ENCODE measurements around the gene ITPR1.

The ITPR1 gene

DNA sequence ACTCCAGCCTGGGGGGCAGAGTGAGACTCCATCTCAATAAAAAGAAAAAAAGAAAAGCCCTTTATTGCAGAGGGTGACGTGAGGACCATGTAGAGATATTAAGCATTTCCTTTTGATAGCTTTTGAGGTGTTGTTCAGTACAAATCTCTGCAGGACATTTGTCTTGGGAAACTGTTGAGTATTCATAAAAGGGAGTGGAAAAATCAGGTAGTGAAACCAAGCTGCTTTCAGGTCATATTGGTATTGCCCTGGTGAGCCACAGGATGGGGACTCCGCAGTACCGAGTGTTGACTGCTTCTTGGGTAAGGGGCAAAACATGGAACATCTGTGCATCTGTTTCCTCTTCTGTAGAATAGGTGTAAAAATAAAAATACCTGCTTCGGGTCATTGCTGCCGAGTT is 9.9 kb downstream of the ITPR1 start:
- H3K4me1 ChIP-seq (ENCODE audit: control extremely low read depth in 1 of 4, control insufficient read depth in 4 of 4, insufficient read depth in 4 of 4, low read length in 3 of 4) = peaks cover 33 to 60% (median 50%) of the 10 kb centered on the region in 4 experiments
- no peaks in the 10 kb centered on the region for H3K27me3 ChIP-seq (replicated peaks in 2 of 5; ENCODE audit: control insufficient read depth in 4 of 5, insufficient read depth in 5 of 5, low read length in 4 of 5)
- no peaks in the 10 kb centered on the region for H3K9me3 ChIP-seq (ENCODE audit: control extremely low read depth in 1 of 5, control insufficient read depth in 4 of 5, insufficient read depth in 2 of 5, low read depth in 1 of 5, low read length in 4 of 5)
- POLR2A ChIA-PET = interaction anchor here (1.0 to 4.8 kb wide), 2 partner anchors 9 to 82 kb away, joined by 4 to 41 read pairs; partner anchors contain the start of gene ITPR1
- peak overlapping the region; percentile 18 to 82 for H3K27ac ChIP-seq (ENCODE audit: insufficient read depth in 1 of 2, low read depth in 1 of 2, low read length in 2 of 2, poor library complexity in 1 of 2, severe bottlenecking in 2 of 2)
- CTCF ChIA-PET = interaction anchor here (1.5 to 10.3 kb wide), 3 partner anchors 10 to 152 kb away, joined by 5 to 80 read pairs (median 6); no protein-coding TSS in a partner anchor
- peaks cover 11 to 34% (median 27%) of the 10 kb centered on the region in 4 experiments for H3K36me3 ChIP-seq (ENCODE audit: control insufficient read depth in 4 of 4, insufficient read depth in 4 of 4, low read length in 3 of 4)
- H3K4me3 ChIP-seq (ENCODE audit: control insufficient read depth in 1 of 7, extremely low read depth in 1 of 7, insufficient read depth in 4 of 7, low read depth in 2 of 7, low read length in 6 of 7) = peak overlapping the region in 2 of 7 experiments; percentile 16 to 68
- peak in 2 of 3 donors; percentile 73 to 80 for DNase-seq
- WGBS (ENCODE audit: insufficient coverage) = 20% methylated on average over 5 of the region's 5 CpGs

DNA sequence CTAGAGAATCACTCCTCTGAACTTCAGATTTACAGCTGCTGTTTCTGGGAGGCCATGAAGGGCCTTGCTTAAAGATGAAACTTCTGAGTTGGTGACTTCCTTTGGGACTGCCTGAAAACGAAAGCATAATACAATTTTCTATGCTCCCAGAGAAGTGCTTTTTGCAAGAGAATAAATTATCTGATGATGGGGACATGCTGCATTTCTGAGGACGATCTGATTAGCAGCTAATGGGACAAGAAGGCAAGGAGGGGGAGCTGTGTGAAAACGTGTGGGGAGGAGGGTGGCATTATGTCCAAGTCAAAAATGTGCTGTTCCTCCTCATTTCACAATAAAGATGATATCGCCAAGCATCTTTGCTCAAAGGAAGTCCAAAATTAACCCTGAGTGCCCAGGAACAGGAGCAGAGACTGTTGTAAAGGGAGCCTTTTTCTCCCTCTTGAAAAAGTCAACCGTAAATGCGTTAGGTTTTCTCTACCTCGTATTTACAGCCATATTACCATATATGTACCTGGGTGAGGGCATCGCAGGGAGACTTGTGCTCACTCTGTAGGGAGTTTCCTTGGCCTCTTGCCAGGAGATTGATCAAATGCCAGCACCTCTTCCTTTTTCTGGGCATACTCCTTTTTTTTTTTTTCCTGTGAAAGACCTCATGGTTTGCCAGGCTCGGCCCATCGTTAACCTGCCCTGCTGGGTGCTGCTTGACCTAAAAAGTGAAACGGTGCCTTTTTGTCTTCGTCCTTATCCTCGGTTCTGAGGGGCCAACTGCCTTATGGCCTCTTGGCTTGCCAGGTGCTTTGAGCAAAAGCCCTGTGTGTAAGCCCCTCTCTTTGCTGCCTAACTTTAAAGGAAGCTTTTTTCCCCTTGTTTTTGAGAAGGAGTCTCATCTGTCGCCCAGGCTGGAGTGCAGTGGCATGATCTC is 11.5 kb downstream of the ITPR1 start:
- peak; percentile 67 to 74 (median 73) for DNase-seq
- ChIA-PET POLR2A (interaction anchor here (4.8 kb wide), 1 partner anchor 10 kb away, joined by 41 read pairs; the partner anchor contains the start of gene ITPR1), CTCF (interaction anchor here (0.6 to 10.3 kb wide), 16 partner anchors 8 to 154 kb away, joined by 3 to 80 read pairs (median 4); partner anchors contain the start of gene ITPR1)
- H3K27me3 ChIP-seq (replicated peaks in 2 of 5; ENCODE audit: control insufficient read depth in 4 of 5, insufficient read depth in 5 of 5, low read length in 4 of 5) = no peaks in the 10 kb centered on the region
- H3K9me3 ChIP-seq (ENCODE audit: control extremely low read depth in 1 of 5, control insufficient read depth in 4 of 5, insufficient read depth in 2 of 5, low read depth in 1 of 5, low read length in 4 of 5) = no peaks in the 10 kb centered on the region
- peak overlapping the region in 6 of 7 experiments; percentile 48 to 68 (median 53) for H3K4me3 ChIP-seq (ENCODE audit: control insufficient read depth in 1 of 7, extremely low read depth in 1 of 7, insufficient read depth in 4 of 7, low read depth in 2 of 7, low read length in 6 of 7)
- peaks cover 39 to 69% (median 57%) of the 10 kb centered on the region in 4 experiments for H3K4me1 ChIP-seq (ENCODE audit: control extremely low read depth in 1 of 4, control insufficient read depth in 4 of 4, insufficient read depth in 4 of 4, low read length in 3 of 4)
- 3% methylated on average over 10 of the region's 14 CpGs for WGBS (ENCODE audit: insufficient coverage)
- peak overlapping the region; percentile 18 to 82 for H3K27ac ChIP-seq (ENCODE audit: insufficient read depth in 1 of 2, low read depth in 1 of 2, low read length in 2 of 2, poor library complexity in 1 of 2, severe bottlenecking in 2 of 2)
- peaks cover 8 to 27% (median 19%) of the 10 kb centered on the region in 4 experiments for H3K36me3 ChIP-seq (ENCODE audit: control insufficient read depth in 4 of 4, insufficient read depth in 4 of 4, low read length in 3 of 4)

DNA sequence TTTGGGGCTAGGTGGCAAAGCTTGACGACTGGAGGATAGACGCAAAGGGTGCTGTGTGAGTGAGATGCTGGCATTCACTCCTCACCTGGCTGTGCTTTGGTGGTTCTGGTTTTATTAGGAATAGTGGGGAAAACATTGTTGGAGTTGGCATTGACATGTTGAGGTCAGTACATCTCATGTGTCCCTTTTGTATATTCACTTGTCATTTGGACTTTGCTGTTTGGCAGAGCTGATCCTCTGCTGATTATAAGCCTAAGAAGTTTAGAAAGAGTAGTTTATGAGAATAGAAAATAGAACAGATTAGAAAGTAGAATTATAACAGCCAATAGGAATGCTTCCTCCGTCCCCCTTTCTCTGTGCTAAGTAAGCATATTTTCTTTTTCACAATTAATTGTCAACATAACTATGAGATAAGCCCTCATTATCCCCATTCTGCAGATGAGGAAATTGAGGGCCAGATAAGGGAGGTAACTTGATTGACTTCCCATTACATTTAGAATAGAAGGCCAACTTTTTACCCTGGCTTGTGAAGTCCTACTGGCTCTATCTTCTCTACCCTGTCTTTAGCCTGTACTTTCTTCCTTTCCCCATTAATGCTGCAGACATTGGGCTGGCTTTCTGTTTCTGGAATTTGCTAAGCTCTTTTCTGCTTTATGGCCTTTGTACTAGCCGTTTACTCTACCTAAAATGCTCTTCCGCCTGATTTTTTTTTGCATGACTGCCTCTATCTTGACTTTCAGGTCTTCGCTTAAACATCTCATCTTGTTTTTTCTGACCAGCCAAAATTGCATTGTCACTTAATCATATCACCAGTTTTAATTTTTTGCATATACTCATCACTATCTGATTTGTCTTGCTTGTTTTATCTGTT is 12.8 kb downstream of the ITPR1 start:
- Histone ChIP-seq H3K36me3 (ENCODE audit: control insufficient read depth in 4 of 4, insufficient read depth in 4 of 4, low read length in 3 of 4) (peaks cover 6 to 26% (median 13%) of the 10 kb centered on the region in 4 experiments), H3K27me3 (replicated peaks in 2 of 5; ENCODE audit: control insufficient read depth in 4 of 5, insufficient read depth in 5 of 5, low read length in 4 of 5) (no peaks in the 10 kb centered on the region), H3K4me1 (ENCODE audit: control extremely low read depth in 1 of 4, control insufficient read depth in 4 of 4, insufficient read depth in 4 of 4, low read length in 3 of 4) (peaks cover 39 to 72% (median 57%) of the 10 kb centered on the region in 4 experiments), H3K4me3 (ENCODE audit: control insufficient read depth in 1 of 7, extremely low read depth in 1 of 7, insufficient read depth in 4 of 7, low read depth in 2 of 7, low read length in 6 of 7) (peak overlapping the region in 1 of 7 experiments; percentile 25), H3K9me3 (ENCODE audit: control extremely low read depth in 1 of 5, control insufficient read depth in 4 of 5, insufficient read depth in 2 of 5, low read depth in 1 of 5, low read length in 4 of 5) (no peaks in the 10 kb centered on the region), H3K27ac (ENCODE audit: insufficient read depth in 1 of 2, low read depth in 1 of 2, low read length in 2 of 2, poor library complexity in 1 of 2, severe bottlenecking in 2 of 2) (peak overlapping the region; percentile 18 to 82)
- no peak for DNase-seq
- ChIA-PET POLR2A (interaction anchor here (4.8 kb wide), 1 partner anchor 11 kb away, joined by 41 read pairs; the partner anchor contains the start of gene ITPR1), CTCF (interaction anchor here (0.8 to 10.3 kb wide), 14 partner anchors 10 to 103 kb away, joined by 3 to 80 read pairs (median 4); partner anchors contain the start of gene ITPR1)
- 90% methylated on average over 5 of the region's 6 CpGs for WGBS (ENCODE audit: insufficient coverage)

- WGBS (ENCODE audit: insufficient coverage) = no CpG with 5 or more reads among the region's 2 CpGs
- Histone ChIP-seq H3K27ac (ENCODE audit: insufficient read depth in 1 of 2, low read depth in 1 of 2, low read length in 2 of 2, poor library complexity in 1 of 2, severe bottlenecking in 2 of 2) (peak overlapping the region in 1 of 2 experiments; percentile 64), H3K27me3 (replicated peaks in 2 of 5; ENCODE audit: control insufficient read depth in 4 of 5, insufficient read depth in 5 of 5, low read length in 4 of 5) (no peaks in the 10 kb centered on the region), H3K36me3 (ENCODE audit: control insufficient read depth in 4 of 4, insufficient read depth in 4 of 4, low read length in 3 of 4) (peaks cover 4 to 24% (median 7%) of the 10 kb centered on the region in 4 experiments), H3K9me3 (ENCODE audit: control extremely low read depth in 1 of 5, control insufficient read depth in 4 of 5, insufficient read depth in 2 of 5, low read depth in 1 of 5, low read length in 4 of 5) (no peaks in the 10 kb centered on the region), H3K4me3 (ENCODE audit: control insufficient read depth in 1 of 7, extremely low read depth in 1 of 7, insufficient read depth in 4 of 7, low read depth in 2 of 7, low read length in 6 of 7) (no peak overlapping the region), H3K4me1 (ENCODE audit: control extremely low read depth in 1 of 4, control insufficient read depth in 4 of 4, insufficient read depth in 4 of 4, low read length in 3 of 4) (peaks cover 39 to 78% (median 59%) of the 10 kb centered on the region in 4 experiments)
- ChIA-PET CTCF (interaction anchor here (1.1 to 10.3 kb wide), 7 partner anchors 11 to 65 kb away, joined by 4 to 80 read pairs (median 4); no protein-coding TSS in a partner anchor), POLR2A (interaction anchor here (4.8 kb wide), 1 partner anchor 12 kb away, joined by 41 read pairs; the partner anchor contains the start of gene ITPR1)
- DNase-seq = no peak
Measured at GRCh38 chr3:4506559-4507023, 13.4 kb downstream of the ITPR1 start.

GRCh38 chr3:4507024-4507596 is 14.0 kb downstream of the ITPR1 start:
- H3K27me3 ChIP-seq (replicated peaks in 2 of 5; ENCODE audit: control insufficient read depth in 4 of 5, insufficient read depth in 5 of 5, low read length in 4 of 5) = no peaks in the 10 kb centered on the region
- H3K27ac ChIP-seq (ENCODE audit: insufficient read depth in 1 of 2, low read depth in 1 of 2, low read length in 2 of 2, poor library complexity in 1 of 2, severe bottlenecking in 2 of 2) = peak overlapping the region; percentile 4 to 64
- no peaks in the 10 kb centered on the region for H3K9me3 ChIP-seq (ENCODE audit: control extremely low read depth in 1 of 5, control insufficient read depth in 4 of 5, insufficient read depth in 2 of 5, low read depth in 1 of 5, low read length in 4 of 5)
- peak overlapping the region in 1 of 7 experiments; percentile 13 for H3K4me3 ChIP-seq (ENCODE audit: control insufficient read depth in 1 of 7, extremely low read depth in 1 of 7, insufficient read depth in 4 of 7, low read depth in 2 of 7, low read length in 6 of 7)
- DNase-seq = peak in 1 of 3 donors; percentile 28
- POLR2A ChIA-PET = interaction anchor here (0.8 kb wide), 1 partner anchor 15 kb away, joined by 3 read pairs; the partner anchor contains the start of gene ITPR1
- 7% methylated on average over 2 of the region's 5 CpGs for WGBS (ENCODE audit: insufficient coverage)
- H3K36me3 ChIP-seq (ENCODE audit: control insufficient read depth in 4 of 4, insufficient read depth in 4 of 4, low read length in 3 of 4) = peaks cover 0 to 21% (median 4%) of the 10 kb centered on the region in 4 experiments
- peaks cover 39 to 79% (median 59%) of the 10 kb centered on the region in 4 experiments for H3K4me1 ChIP-seq (ENCODE audit: control extremely low read depth in 1 of 4, control insufficient read depth in 4 of 4, insufficient read depth in 4 of 4, low read length in 3 of 4)
- CTCF ChIA-PET = interaction anchor here (1.0 to 10.3 kb wide), 10 partner anchors 10 to 156 kb away, joined by 3 to 80 read pairs (median 4); no protein-coding TSS in a partner anchor
